ENCODE data around the gene TMEM164. TPM values are rescaled to one million over a fixed set of nuclear protein-coding genes. Genes with fewer than 3 reads are reported as not detected.

Gene TMEM164
- total and polyA plus RNA-seq, 2 of the 4 experiments (the other 2 are of a cell fraction), result 6.3 to 7.1 TPM

GRCh38 chrX:110015915-110016314, 13.0 kb downstream of the TMEM164 start:
- H3K27ac ChIP-seq (ENCODE audit: insufficient read depth, low read length), result no peak overlapping the region
- in situ Hi-C loops (cut with MboI; ENCODE audit: low sequenced_read_pairs), result no loop called here
- no peak overlapping the region for H2BK15ac ChIP-seq (ENCODE audit: low read depth, low read length)
- no peak overlapping the region for H2AFZ ChIP-seq (replicated peaks; ENCODE audit: low read length, poor library complexity)
- ATAC-seq (ENCODE audit: low read depth), result no peak
- intact Hi-C loops (cut with micrococcal nuclease), result no loop called here
- H4K8ac ChIP-seq (ENCODE audit: low read depth in 2 of 2, low read length in 2 of 2), result no peak overlapping the region
- no peak for TF ChIP-seq POLR2A (IDR thresholded peaks at IDR 0.05; ENCODE audit: low read depth, low read length)
- TF ChIP-seq, protein P1, sequence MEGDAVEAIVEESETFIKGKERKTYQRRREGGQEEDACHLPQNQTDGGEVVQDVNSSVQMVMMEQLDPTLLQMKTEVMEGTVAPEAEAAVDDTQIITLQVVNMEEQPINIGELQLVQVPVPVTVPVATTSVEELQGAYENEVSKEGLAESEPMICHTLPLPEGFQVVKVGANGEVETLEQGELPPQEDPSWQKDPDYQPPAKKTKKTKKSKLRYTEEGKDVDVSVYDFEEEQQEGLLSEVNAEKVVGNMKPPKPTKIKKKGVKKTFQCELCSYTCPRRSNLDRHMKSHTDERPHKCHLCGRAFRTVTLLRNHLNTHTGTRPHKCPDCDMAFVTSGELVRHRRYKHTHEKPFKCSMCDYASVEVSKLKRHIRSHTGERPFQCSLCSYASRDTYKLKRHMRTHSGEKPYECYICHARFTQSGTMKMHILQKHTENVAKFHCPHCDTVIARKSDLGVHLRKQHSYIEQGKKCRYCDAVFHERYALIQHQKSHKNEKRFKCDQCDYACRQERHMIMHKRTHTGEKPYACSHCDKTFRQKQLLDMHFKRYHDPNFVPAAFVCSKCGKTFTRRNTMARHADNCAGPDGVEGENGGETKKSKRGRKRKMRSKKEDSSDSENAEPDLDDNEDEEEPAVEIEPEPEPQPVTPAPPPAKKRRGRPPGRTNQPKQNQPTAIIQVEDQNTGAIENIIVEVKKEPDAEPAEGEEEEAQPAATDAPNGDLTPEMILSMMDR (conservative IDR thresholded peaks at IDR 0.05; ENCODE audit: low read depth, low read length), result no peak
- TF ChIP-seq RAD21 (IDR thresholded peaks at IDR 0.05; ENCODE audit: low read length), result no peak
- no peak for TF ChIP-seq MXI1 (IDR thresholded peaks at IDR 0.05; ENCODE audit: borderline replicate concordance, low read depth, low read length)
- TF ChIP-seq, protein P2, sequence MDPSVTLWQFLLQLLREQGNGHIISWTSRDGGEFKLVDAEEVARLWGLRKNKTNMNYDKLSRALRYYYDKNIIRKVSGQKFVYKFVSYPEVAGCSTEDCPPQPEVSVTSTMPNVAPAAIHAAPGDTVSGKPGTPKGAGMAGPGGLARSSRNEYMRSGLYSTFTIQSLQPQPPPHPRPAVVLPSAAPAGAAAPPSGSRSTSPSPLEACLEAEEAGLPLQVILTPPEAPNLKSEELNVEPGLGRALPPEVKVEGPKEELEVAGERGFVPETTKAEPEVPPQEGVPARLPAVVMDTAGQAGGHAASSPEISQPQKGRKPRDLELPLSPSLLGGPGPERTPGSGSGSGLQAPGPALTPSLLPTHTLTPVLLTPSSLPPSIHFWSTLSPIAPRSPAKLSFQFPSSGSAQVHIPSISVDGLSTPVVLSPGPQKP (IDR thresholded peaks at IDR 0.05; ENCODE audit: borderline replicate concordance, low read depth, low read length), result no peak
- H2BK5ac ChIP-seq (ENCODE audit: low read depth, low read length, poor library complexity, severe bottlenecking), result no peak overlapping the region
- no peaks in the 10 kb centered on the region for H3K4me1 ChIP-seq (ENCODE audit: control insufficient read depth, insufficient read depth, low read length)
- ChIA-PET POLR2A (ENCODE audit: unreplicated experiment) (no interaction called here), CTCF (no interaction called here)
- 0 out of 2 replicates have a peak, but pooled peaks cover 2% of the 10 kb centered on the region for H3K36me3 ChIP-seq (ENCODE audit: control insufficient read depth, insufficient read depth, low read length)
- H3K56ac ChIP-seq (ENCODE audit: extremely low read depth, insufficient read depth, low read length), result no peak overlapping the region
- H3K14ac ChIP-seq (replicated peaks; ENCODE audit: low read depth, low read length), result no peak overlapping the region
- no peak overlapping the region for H3K4ac ChIP-seq (ENCODE audit: low read depth, low read length)
- H2BK20ac ChIP-seq (ENCODE audit: low read depth, low read length), result no peak overlapping the region
- H3K4me2 ChIP-seq (ENCODE audit: low read depth, low read length), result no peak overlapping the region
- H4K5ac ChIP-seq (ENCODE audit: low read depth, low read length), result no peak overlapping the region
- BruUV-seq (replicated peaks), result no TSS peak
- no peak overlapping the region for H3K9ac ChIP-seq (ENCODE audit: low read depth, low read length)
- H3K9me1 ChIP-seq (ENCODE audit: insufficient read depth, low read length), result 0 out of 2 replicates have a peak, but pooled peaks cover 3% of the 10 kb centered on the region
- no CpG with 5 or more reads among the region's 5 CpGs for WGBS, 2 experiments (ENCODE audit: extremely low coverage in 2 of 2, insufficient read length in 1 of 2)
- dilution Hi-C loops (cut with HindIII; ENCODE audit: low sequenced_read_pairs, unreplicated experiment), result no loop called here
- H2AK9ac ChIP-seq (replicated peaks; ENCODE audit: low read depth, low read length, poor library complexity), result no peak overlapping the region
- H3K27me3 ChIP-seq (ENCODE audit: control insufficient read depth, insufficient read depth, low read length), result peaks cover 6% of the 10 kb centered on the region
- no peak overlapping the region for H4K91ac ChIP-seq (ENCODE audit: insufficient read depth, low read depth, low read length)
- DNase-seq, result no peak
- no peak overlapping the region for H2BK120ac ChIP-seq (ENCODE audit: low read depth, low read length)
- no peak overlapping the region for H3K18ac ChIP-seq (ENCODE audit: low read depth, low read length)
- no peaks in the 10 kb centered on the region for H3K9me3 ChIP-seq (ENCODE audit: control insufficient read depth, insufficient read depth, low read length)
- H3K23ac ChIP-seq (ENCODE audit: low read depth, low read length), result no peak overlapping the region
- H4K20me1 ChIP-seq (ENCODE audit: insufficient read depth, low read length), result peaks cover 6% of the 10 kb centered on the region; the same call in 1 of the 2 replicates
- H2AK5ac ChIP-seq (ENCODE audit: low read depth, low read length), result no peak overlapping the region
- H3K4me3 ChIP-seq (ENCODE audit: insufficient read depth, low read depth, low read length), result no peak overlapping the region
- H3K79me1 ChIP-seq (ENCODE audit: low read depth in 1 of 2, low read length in 2 of 2), result no peaks in the 10 kb centered on the region

Data from IMR-90 (cell line).